ENCODE measurements around the gene EIF5A2. TPM values are rescaled to one million over a fixed set of nuclear protein-coding genes. Genes with fewer than 3 reads are reported as not detected.

Gene EIF5A2
- total RNA-seq: 6.9 and 8.4 TPM in 2 replicates

GRCh38 chr3:170908235-170909116 lies at the start of gene EIF5A2:
EIF5A2 (minus strand) TSS chr3:170908637; CDS start chr3:170907806, 831 bp downstream.

GRCh38 chr3:170869645-170870593 lies 38.5 kb downstream of the EIF5A2 start, which contains the start of gene RPL22L1:
RPL22L1 (minus strand) TSS chr3:170870195; CDS start chr3:170870167, 28 bp downstream.

Other genes with a start within 250 kb of the EIF5A2 start
- 27.7 and 82.6 TPM in 2 replicates for gene RPL22L1, start 38.4 kb downstream of the EIF5A2 start, total RNA-seq
- not detected in 2 replicates for gene SLC2A2, start 118.1 kb upstream of the EIF5A2 start, total RNA-seq

Data from bronchial smooth muscle cell (primary cell).